Gastroesophageal sphincter (tissue), 3 donors: Measurements from ENCODE around the gene LHB.

Experiments
- CTCF ChIP-seq, 4 experiments: fragments of 200-600 bp in 2 of 4; fragments of 450-650 bp in 2 of 4; sonication (generic) in 1 of 4; IDR thresholded peaks; one replicate each; pipeline ENCODE4 v1.5.1; 2017 to 2019; ENCODE audit warnings: antibody characterized with exemption in 4 of 4, mild to moderate bottlenecking in 2 of 4, moderate library complexity in 2 of 4
- EP300 ChIP-seq: sonication (generic); formaldehyde crosslinking; IDR thresholded peaks from one replicate; pipeline ENCODE4 v1.6.1; 2017; ENCODE audit warnings: antibody characterized with exemption, mild to moderate bottlenecking
- POLR2A ChIP-seq, 2 donors: fragments of 450-650 bp; IDR thresholded peaks; one replicate each; pipeline ENCODE4 v1.6.1; 2017; ENCODE audit warnings: antibody characterized with exemption in 2 of 2, mild to moderate bottlenecking in 2 of 2, moderate library complexity in 1 of 2
- POLR2AphosphoS5 ChIP-seq: sonication (generic); formaldehyde crosslinking; IDR thresholded peaks from one replicate; pipeline ENCODE4 v1.6.1; 2017; ENCODE audit warnings: antibody characterized with exemption

GRCh38 chr19:48987323-48987722 is 29.6 kb downstream of the LHB start:
- no peak for TF ChIP-seq EP300
- no peak for TF ChIP-seq CTCF (IDR thresholded peaks at IDR 0.05)
- no peak for TF ChIP-seq POLR2AphosphoS5
- TF ChIP-seq POLR2A (IDR thresholded peaks at IDR 0.05): no peak
